NCI-H1694 treated with DMSO at 0.1 percent for 48 hours (cell line): ENCODE results near the gene ARHGAP15.

Experiments
- DNase-seq: peaks from one replicate; lab custom pipeline; 2025; lab: John Stamatoyannopoulos, UW

ARHGAP15 gene

DNA sequence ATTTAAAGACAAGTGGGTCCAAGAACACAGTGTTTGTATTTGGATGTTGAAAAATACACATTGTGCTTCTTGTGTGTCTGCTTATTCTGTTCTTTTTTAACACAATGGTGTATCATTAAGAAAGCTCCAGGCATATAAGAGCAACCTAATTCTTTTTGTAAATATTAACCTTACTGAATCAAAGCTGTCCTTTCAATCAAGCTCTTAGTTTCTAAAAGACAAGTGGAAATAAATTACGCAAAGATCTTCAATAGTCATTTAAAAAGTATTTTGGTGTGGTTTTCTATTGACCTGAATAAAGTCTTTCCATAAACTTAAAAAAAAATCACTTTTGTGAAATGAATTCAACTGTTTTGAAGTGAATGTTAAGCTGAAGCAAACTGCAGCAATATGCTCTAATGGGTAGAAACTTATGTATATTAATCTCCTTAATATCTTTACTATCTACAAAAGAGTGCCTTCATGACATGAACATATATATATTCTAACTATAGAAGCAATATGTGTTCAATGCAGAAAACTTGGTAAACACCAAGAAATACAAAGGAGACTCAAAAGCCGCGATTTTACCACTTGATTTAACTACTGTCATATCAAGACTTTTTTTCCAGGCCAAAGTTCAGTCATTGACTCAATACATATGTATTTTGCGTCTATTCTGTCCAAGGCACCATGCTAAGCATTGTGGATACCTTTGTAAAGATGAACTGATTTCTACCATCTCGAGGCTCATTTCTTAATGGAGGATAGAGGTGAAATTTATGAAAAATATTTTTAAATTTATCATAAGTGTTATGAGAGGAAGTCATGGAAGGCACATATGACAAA is 97.7 kb downstream of the ARHGAP15 start:
- DNase-seq: no peak

GRCh38 chr2:143229411-143229810 is 100.2 kb downstream of the ARHGAP15 start:
- no peak for DNase-seq

- DNase-seq: no peak
Measured at GRCh38 chr2:143229952-143230351, 100.7 kb downstream of the ARHGAP15 start.

GRCh38 chr2:143230506-143231253 is 101.5 kb downstream of the ARHGAP15 start:
- no peak for DNase-seq

GRCh38 chr2:143231254-143231645 is 102.0 kb downstream of the ARHGAP15 start:
- DNase-seq: no peak

DNA sequence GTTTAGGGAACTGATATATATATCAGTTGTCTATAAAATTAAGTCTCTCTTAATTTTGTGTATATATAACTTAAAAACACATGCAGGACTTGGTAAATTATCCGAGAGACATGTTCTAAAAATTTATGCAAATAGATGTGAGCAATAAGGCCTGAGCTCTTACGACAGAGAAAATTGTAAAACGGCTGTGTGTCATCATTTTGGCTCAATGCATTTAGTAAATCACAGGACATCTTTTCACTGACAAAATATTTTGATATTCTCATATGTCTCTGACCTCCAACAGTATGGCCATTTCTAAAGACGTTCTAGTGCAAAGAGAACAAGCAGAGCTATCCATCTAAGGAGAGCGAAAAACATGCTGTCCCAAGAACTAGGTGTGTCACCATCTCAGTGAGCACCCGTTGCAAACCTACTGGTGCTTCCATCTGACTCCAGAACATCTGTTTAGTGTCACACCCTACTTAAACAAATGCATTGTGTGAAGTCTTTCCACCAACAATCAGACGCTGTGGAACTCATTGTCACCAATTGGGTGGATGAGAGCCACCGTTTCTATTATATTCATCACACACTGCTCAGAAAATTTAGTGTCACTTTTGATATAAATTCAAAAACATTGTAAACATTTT is 108.0 kb downstream of the ARHGAP15 start:
- DNase-seq: no peak

- no peak for DNase-seq
Measured at GRCh38 chr2:143241403-143242088, 112.3 kb downstream of the ARHGAP15 start.

GRCh38 chr2:143246246-143246645 is 117.0 kb downstream of the ARHGAP15 start:
- DNase-seq: no peak

DNA sequence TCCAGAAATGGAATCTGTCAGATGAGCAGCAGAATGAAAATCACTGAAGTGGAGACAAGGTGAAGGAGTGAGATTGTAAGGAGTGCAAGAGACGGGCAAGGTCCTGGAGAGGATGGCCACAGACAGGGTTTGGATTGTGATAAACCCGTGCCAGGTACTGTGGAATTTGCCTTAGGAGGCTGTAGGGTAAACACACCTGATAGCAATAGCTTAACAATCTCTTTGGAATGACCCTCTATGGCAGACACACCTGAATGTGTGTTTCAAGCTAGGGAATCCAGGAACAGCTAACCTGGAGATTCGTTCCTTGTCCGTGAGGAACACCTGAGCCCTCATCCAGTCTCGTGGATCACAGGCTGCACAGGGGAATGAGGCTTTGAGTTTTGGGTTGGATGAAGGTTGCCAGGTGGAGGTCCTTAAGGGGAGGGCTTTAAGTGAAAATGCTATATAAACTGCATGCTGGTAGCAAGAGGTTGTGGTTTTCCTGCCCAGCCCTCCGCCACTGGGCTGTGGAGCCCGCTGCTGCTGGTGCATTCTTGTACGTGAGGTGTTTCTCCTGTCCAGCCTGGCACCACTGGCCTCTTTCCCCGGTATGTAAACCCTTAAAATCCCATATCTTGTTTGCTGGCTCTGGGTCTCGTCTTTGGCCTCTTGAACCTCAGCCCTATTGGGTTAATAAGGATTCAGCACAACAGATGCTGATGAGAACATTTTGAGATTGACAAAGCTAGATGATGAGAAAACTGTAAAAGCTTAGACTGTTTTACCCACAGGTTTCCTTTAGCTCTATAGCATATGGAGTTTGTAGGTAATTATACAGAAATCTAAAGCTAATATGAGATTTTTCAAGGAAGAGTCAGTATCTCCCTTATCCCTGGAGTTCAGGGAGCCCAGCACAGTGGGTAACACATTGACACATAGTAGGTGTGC is 117.9 kb downstream of the ARHGAP15 start:
- no peak for DNase-seq

DNA sequence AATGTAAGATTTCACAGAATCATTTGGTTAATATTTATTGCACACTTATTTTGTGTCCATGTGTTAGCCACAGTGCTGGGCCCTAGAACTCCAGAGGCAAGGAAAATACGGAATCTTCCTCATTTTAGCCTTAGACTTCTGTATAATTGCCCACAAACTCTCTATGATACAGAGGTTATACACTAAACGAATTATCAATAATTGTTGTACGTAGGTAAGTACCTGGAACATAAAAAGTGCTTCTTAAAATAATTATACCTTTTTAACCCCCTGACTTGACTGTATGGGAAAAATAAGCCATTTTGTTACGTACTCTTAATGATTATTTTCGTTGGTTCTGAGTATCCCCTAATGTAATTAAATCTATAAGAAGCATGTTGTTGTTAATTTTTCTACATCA is 119.4 kb downstream of the ARHGAP15 start:
- DNase-seq: no peak

GRCh38 chr2:143251681-143252080 is 122.5 kb downstream of the ARHGAP15 start:
- DNase-seq: no peak

- DNase-seq: no peak
Measured at GRCh38 chr2:143252138-143252907, 123.1 kb downstream of the ARHGAP15 start.

GRCh38 chr2:143254110-143254509 is 124.9 kb downstream of the ARHGAP15 start:
- no peak for DNase-seq

DNA sequence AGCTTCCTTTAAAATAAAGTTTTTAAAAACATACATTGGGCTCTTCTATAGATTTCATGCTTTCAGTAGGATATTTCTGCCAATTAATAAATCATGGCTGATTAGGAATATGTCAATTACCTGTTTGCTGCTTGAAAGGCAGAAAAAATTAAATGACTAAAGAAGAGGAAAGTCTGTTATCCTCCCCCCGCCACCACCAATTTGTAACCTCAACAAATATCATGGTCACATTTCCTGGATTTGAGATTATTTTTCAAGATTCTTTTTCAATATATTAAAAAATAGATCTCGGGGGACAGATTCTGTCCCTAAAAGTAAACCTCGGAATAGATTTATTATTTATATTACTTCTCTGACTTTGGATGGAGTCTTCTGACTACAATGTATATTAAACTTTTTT is 125.9 kb downstream of the ARHGAP15 start:
- no peak for DNase-seq

GRCh38 chr2:143255899-143256298 is 126.7 kb downstream of the ARHGAP15 start:
- DNase-seq: no peak

GRCh38 chr2:143258126-143258892 is 129.1 kb downstream of the ARHGAP15 start:
- no peak for DNase-seq

DNA sequence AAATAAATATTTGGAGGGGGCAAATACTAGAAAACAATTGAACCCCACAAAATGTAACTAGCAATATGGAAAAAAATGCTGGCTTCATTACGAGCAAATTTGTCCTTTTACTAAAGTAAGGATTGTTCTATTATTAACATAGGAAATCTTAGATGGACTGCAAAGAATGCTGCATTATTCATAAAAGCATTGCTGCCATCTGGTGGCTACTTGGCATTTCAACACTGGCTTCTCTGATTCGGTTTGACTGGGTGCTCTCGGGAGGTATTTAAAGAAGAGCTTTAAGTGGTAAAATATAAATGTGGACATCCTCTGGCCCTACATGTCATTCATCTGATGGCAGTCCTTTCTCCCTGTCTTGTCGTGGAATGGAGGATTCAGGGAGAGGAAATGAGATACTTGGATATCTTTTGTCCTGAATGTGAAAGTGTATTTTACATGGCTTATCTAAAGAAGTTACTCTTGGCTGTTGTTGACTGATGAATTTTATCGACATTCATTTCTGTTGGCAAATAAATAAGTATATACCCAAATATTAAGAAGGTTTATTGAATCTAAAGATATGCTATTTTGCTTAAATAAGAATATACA is 130.2 kb downstream of the ARHGAP15 start:
- DNase-seq: peak; percentile 86

- peak; percentile 2 for DNase-seq
Measured at GRCh38 chr2:143261986-143262385, 132.8 kb downstream of the ARHGAP15 start.

GRCh38 chr2:143262389-143262788 is 133.2 kb downstream of the ARHGAP15 start:
- no peak for DNase-seq
